Gastrocnemius medialis (tissue), 4 donors: Measurements from ENCODE around the gene RBM47.

Experiments used
- POLR2A ChIP-seq, 2 donors: fragments of 450-650 bp; IDR thresholded peaks; one replicate each; pipeline ENCODE4 v1.6.1; 2017; ENCODE audit warnings: antibody characterized with exemption in 2 of 2, mild to moderate bottlenecking in 2 of 2, moderate library complexity in 2 of 2
- TF ChIP-seq, protein P1 (sequence below), 5 experiments: fragments of 450-650 bp in 3 of 5; fragments of 200-600 bp in 2 of 5; sonication (generic) in 2 of 5; IDR thresholded peaks in 4 of 5; conservative IDR thresholded peaks in 1 of 5; 1 replicate in 4 of 5; 2 replicates in 1 of 5; pipeline ENCODE4 v1.5.1; 2016 to 2019; ENCODE audit warnings: antibody characterized with exemption in 5 of 5, mild to moderate bottlenecking in 3 of 5, moderate library complexity in 3 of 5

GRCh38 chr4:40582413-40582812 is 47.3 kb downstream of the RBM47 start:
- TF ChIP-seq, protein P1, sequence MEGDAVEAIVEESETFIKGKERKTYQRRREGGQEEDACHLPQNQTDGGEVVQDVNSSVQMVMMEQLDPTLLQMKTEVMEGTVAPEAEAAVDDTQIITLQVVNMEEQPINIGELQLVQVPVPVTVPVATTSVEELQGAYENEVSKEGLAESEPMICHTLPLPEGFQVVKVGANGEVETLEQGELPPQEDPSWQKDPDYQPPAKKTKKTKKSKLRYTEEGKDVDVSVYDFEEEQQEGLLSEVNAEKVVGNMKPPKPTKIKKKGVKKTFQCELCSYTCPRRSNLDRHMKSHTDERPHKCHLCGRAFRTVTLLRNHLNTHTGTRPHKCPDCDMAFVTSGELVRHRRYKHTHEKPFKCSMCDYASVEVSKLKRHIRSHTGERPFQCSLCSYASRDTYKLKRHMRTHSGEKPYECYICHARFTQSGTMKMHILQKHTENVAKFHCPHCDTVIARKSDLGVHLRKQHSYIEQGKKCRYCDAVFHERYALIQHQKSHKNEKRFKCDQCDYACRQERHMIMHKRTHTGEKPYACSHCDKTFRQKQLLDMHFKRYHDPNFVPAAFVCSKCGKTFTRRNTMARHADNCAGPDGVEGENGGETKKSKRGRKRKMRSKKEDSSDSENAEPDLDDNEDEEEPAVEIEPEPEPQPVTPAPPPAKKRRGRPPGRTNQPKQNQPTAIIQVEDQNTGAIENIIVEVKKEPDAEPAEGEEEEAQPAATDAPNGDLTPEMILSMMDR (IDR thresholded peaks at IDR 0.05 in 4 of 5, conservative IDR thresholded peaks at IDR 0.05 in 1 of 5), result no peak
- TF ChIP-seq POLR2A (IDR thresholded peaks at IDR 0.05), result no peak
